ENCODE data around the gene SAAL1. TPM values are rescaled to one million over a fixed set of nuclear protein-coding genes. Genes with fewer than 3 reads are reported as not detected.
"Not testable (repeated sequence)": the region's sequence is repeated elsewhere in the genome, so short reads cannot be mapped to it uniquely, and the experiment has no call there.

Gene SAAL1
- total RNA-seq, 1 experiment from 2014 or later = 19.5 TPM

DNA sequence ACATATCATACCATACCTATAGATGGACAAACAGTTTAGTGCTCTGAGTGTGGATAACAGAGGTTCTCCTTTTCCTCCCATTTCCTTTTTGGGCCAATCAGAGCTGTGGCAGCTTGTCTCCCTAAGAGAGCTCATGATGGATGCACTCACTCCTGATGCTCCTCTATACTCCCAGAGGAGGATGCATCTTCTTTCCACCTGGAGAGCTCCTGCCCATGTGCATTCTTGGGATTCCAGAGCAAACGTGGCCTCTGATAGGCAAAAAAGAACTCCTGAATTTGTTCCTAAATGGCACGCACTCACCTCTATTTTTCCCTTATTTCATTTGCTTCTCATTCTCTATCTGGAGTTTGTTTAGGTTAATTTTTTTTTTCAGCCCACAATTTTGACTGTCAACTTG, 29.4 kb upstream of the SAAL1 start:
- intact Hi-C loops (cut with micrococcal nuclease; ENCODE audit: unreplicated experiment) (no loop called here), in situ Hi-C loops (cut with HindIII; ENCODE audit: low pct_unique_long_range_greater_than_20kb, low sequenced_read_pairs) (no loop called here)
- no peak overlapping the region for H3K27ac ChIP-seq (ENCODE audit: low read length)
- DNase-seq (ENCODE audit: low read depth, low spot score) = no peak
- H3K4me1 ChIP-seq (ENCODE audit: control insufficient read depth, insufficient read depth, low read length) = no peaks in the 10 kb centered on the region
- H3K27me3 ChIP-seq (ENCODE audit: control insufficient read depth, insufficient read depth, low read length) = peaks cover 9% of the 10 kb centered on the region
- ChIA-PET CTCF (no interaction called here), POLR2A (no interaction called here)
- H3K36me3 ChIP-seq (ENCODE audit: control insufficient read depth, insufficient read depth, low read length) = no peaks in the 10 kb centered on the region
- no peaks in the 10 kb centered on the region for H3K9me3 ChIP-seq (ENCODE audit: control insufficient read depth, insufficient read depth, low read depth, low read length)
- no TSS peak for BruUV-seq (replicated peaks)
- TF ChIP-seq SIN3A (IDR thresholded peaks at IDR 0.05; ENCODE audit: borderline replicate concordance, insufficient read depth, low read depth, low read length) = no peak
- no peak for TF ChIP-seq POLR2AphosphoS5 (IDR thresholded peaks at IDR 0.05; ENCODE audit: low read depth, low read length)
- TF ChIP-seq CTCF (IDR thresholded peaks at IDR 0.05) = no peak
- TF ChIP-seq, protein P1, sequence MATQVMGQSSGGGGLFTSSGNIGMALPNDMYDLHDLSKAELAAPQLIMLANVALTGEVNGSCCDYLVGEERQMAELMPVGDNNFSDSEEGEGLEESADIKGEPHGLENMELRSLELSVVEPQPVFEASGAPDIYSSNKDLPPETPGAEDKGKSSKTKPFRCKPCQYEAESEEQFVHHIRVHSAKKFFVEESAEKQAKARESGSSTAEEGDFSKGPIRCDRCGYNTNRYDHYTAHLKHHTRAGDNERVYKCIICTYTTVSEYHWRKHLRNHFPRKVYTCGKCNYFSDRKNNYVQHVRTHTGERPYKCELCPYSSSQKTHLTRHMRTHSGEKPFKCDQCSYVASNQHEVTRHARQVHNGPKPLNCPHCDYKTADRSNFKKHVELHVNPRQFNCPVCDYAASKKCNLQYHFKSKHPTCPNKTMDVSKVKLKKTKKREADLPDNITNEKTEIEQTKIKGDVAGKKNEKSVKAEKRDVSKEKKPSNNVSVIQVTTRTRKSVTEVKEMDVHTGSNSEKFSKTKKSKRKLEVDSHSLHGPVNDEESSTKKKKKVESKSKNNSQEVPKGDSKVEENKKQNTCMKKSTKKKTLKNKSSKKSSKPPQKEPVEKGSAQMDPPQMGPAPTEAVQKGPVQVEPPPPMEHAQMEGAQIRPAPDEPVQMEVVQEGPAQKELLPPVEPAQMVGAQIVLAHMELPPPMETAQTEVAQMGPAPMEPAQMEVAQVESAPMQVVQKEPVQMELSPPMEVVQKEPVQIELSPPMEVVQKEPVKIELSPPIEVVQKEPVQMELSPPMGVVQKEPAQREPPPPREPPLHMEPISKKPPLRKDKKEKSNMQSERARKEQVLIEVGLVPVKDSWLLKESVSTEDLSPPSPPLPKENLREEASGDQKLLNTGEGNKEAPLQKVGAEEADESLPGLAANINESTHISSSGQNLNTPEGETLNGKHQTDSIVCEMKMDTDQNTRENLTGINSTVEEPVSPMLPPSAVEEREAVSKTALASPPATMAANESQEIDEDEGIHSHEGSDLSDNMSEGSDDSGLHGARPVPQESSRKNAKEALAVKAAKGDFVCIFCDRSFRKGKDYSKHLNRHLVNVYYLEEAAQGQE (IDR thresholded peaks at IDR 0.05; ENCODE audit: insufficient read depth in 1 of 2, low read depth in 2 of 2, low read length in 1 of 2) = no peak
- no peak for TF ChIP-seq TCF7L2 (IDR thresholded peaks at IDR 0.05; ENCODE audit: low read depth, low read length)
- ATAC-seq = no peak
- H3K4me3 ChIP-seq (ENCODE audit: low read depth in 2 of 2, low read length in 2 of 2) = no peak overlapping the region

GRCh38 chr11:18132341-18132740, 26.5 kb upstream of the SAAL1 start, which contains the start of gene MRGPRX3:
TSS of gene MRGPRX3 (plus strand) at chr11:18132571. CDS start at chr11:18137203, 4,632 bp downstream.
- H3K4me3 ChIP-seq (ENCODE audit: low read depth in 2 of 2, low read length in 2 of 2) = no peak within 1 kb of the TSS
- no peak within 1 kb of the TSS for H3K27ac ChIP-seq (ENCODE audit: low read length)
- no peaks in the 10 kb centered on the region for H3K9me3 ChIP-seq (ENCODE audit: control insufficient read depth, insufficient read depth, low read depth, low read length)
- intact Hi-C loops (cut with micrococcal nuclease; ENCODE audit: unreplicated experiment) = no loop called here
- TF ChIP-seq, protein P1 (IDR thresholded peaks at IDR 0.05; ENCODE audit: insufficient read depth in 1 of 2, low read depth in 2 of 2, low read length in 1 of 2) = no peak
- TF ChIP-seq TCF7L2 (IDR thresholded peaks at IDR 0.05; ENCODE audit: low read depth, low read length) = no peak
- no peak for TF ChIP-seq SIN3A (IDR thresholded peaks at IDR 0.05; ENCODE audit: borderline replicate concordance, insufficient read depth, low read depth, low read length)
- TF ChIP-seq CTCF (IDR thresholded peaks at IDR 0.05) = no peak
- TF ChIP-seq POLR2AphosphoS5 (IDR thresholded peaks at IDR 0.05; ENCODE audit: low read depth, low read length) = no peak
- CTCF ChIA-PET = no interaction called here
- BruUV-seq (replicated peaks) = no TSS peak
- POLR2A ChIA-PET = no interaction called here
- ATAC-seq = no peak
- H3K27me3 ChIP-seq (ENCODE audit: control insufficient read depth, insufficient read depth, low read length) = peaks cover 5% of the 10 kb centered on the region
- no peaks in the 10 kb centered on the region for H3K4me1 ChIP-seq (ENCODE audit: control insufficient read depth, insufficient read depth, low read length)
- no peak for DNase-seq (ENCODE audit: low read depth, low spot score)
- no peaks in the 10 kb centered on the region for H3K36me3 ChIP-seq (ENCODE audit: control insufficient read depth, insufficient read depth, low read length)
- in situ Hi-C loops (cut with HindIII; ENCODE audit: low pct_unique_long_range_greater_than_20kb, low sequenced_read_pairs) = no loop called here

DNA sequence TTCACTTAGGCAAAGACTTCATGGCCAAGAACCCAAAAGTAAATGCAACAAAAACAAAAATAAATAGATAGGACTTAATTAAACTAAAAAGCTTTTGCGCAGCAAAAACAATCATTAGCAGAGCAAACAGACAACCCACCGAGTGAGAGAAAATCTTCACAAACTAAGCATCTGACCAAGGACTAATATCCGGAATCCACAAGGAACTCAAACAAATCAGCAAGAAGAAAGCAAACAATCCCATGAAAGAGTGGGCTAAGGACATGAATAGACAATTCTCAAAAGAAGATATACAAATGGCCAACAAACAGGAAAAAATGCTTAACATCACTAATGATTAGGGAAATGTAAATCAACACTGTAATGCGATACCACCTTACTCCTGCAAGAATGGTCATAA, 25.2 kb upstream of the SAAL1 start:
- intact Hi-C loops (cut with micrococcal nuclease; ENCODE audit: unreplicated experiment) = not testable (repeated sequence)

More for the DNA sequence above, 25.2 kb upstream of the SAAL1 start:
- H3K4me3 ChIP-seq (ENCODE audit: low read depth in 2 of 2, low read length in 2 of 2); POLR2A ChIA-PET; H3K9me3 ChIP-seq (ENCODE audit: control insufficient read depth, insufficient read depth, low read depth, low read length); BruUV-seq (replicated peaks); ATAC-seq; H3K36me3 ChIP-seq (ENCODE audit: control insufficient read depth, insufficient read depth, low read length); CTCF ChIA-PET; in situ Hi-C loops (cut with HindIII; ENCODE audit: low pct_unique_long_range_greater_than_20kb, low sequenced_read_pairs); H3K27ac ChIP-seq (ENCODE audit: low read length); DNase-seq (ENCODE audit: low read depth, low spot score); H3K4me1 ChIP-seq (ENCODE audit: control insufficient read depth, insufficient read depth, low read length); H3K27me3 ChIP-seq (ENCODE audit: control insufficient read depth, insufficient read depth, low read length): not testable (repeated sequence)

Data from Panc1 (cell line).